NT2/D1 (cell line): ENCODE data around the gene CCDC60.

Experiments
- DNase-seq: peaks from one replicate; pipeline ENCODE4 v3.0.0-alpha.2; 2011; ENCODE audit warnings: low read depth, low spot score
- H3K27me3 ChIP-seq: 2 replicates; pipeline ENCODE4 v1.6.0; 2011; ENCODE audit warnings: mild to moderate bottlenecking; ENCODE audit not compliant: insufficient read length, insufficient read depth
- H3K36me3 ChIP-seq: 2 replicates; pipeline ENCODE4 v1.6.1; 2011; ENCODE audit warnings: mild to moderate bottlenecking, low read length, mixed read lengths; ENCODE audit not compliant: insufficient read depth, insufficient read length
- H3K4me1 ChIP-seq: 2 replicates; pipeline ENCODE4 v1.5.1; 2011; ENCODE audit not compliant: insufficient read depth, insufficient read length
- H3K4me3 ChIP-seq: 2 replicates; pipeline ENCODE4 v1.5.1; 2011; ENCODE audit warnings: low read depth; ENCODE audit not compliant: insufficient read length
- H3K9ac ChIP-seq: 2 replicates; pipeline ENCODE4 v1.6.0; 2011; ENCODE audit warnings: low read depth; ENCODE audit not compliant: insufficient read length
- H3K9me3 ChIP-seq: 2 replicates; pipeline ENCODE4 v1.5.1; 2011; ENCODE audit warnings: mild to moderate bottlenecking, low read length; ENCODE audit not compliant: insufficient read depth
- SUZ12 ChIP-seq: IDR thresholded peaks from 2 replicates; pipeline ENCODE4 v1.6.1; 2011; ENCODE audit not compliant: insufficient read length, insufficient read depth; ENCODE audit errors: extremely low read depth
- YY1 ChIP-seq: IDR thresholded peaks from 2 replicates; pipeline ENCODE4 v1.6.1; 2011; ENCODE audit not compliant: insufficient read length, insufficient read depth
- ZNF274 ChIP-seq: IDR thresholded peaks from 2 replicates; pipeline ENCODE4 v1.6.1; 2011; ENCODE audit warnings: mild to moderate bottlenecking, low read depth, low read length

Gene CCDC60

GRCh38 chr12:119384340-119384739 is 49.8 kb downstream of the CCDC60 start:
- H3K36me3 ChIP-seq, result no peaks in the 10 kb centered on the region
- no peak overlapping the region for H3K9ac ChIP-seq
- H3K9me3 ChIP-seq, result no peaks in the 10 kb centered on the region; the same call in 1 of the 2 replicates
- no peaks in the 10 kb centered on the region for H3K27me3 ChIP-seq
- H3K4me3 ChIP-seq, result no peak overlapping the region
- TF ChIP-seq ZNF274, result no peak
- no peak for DNase-seq
- no peaks in the 10 kb centered on the region for H3K4me1 ChIP-seq

- no peak overlapping the region for H3K9ac ChIP-seq
- H3K4me3 ChIP-seq, result no peak overlapping the region
- TF ChIP-seq SUZ12 (no peak), YY1 (no peak), ZNF274 (no peak)
- no peaks in the 10 kb centered on the region for H3K4me1 ChIP-seq
- H3K27me3 ChIP-seq, result no peaks in the 10 kb centered on the region
- H3K36me3 ChIP-seq, result no peaks in the 10 kb centered on the region
- no peaks in the 10 kb centered on the region; the same call in 1 of the 2 replicates for H3K9me3 ChIP-seq
- no peak for DNase-seq
These were observed 51.1 kb downstream of the CCDC60 start for GRCh38 chr12:119385659-119386058.

DNA sequence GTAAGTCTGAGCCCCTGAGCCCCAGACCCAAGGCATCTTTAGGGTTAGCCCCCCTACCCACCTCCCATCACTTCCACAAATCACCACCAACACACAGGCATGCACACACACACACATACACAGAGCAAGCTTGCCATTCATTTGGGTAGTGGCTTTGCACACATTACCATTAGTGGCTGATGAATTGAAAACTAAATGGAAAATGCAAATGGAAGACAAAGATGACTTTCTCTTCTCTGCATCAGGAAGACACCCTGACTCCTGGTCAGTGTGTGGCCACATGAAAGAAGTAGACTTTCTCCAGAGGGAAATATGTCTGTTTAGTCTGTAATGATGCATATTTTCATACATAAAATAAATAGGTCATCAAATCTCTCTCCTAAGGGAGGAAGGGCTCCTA is 55.2 kb downstream of the CCDC60 start:
- DNase-seq, result no peak
- Histone ChIP-seq H3K27me3 (no peaks in the 10 kb centered on the region), H3K4me3 (no peak overlapping the region), H3K9me3 (no peaks in the 10 kb centered on the region; the same call in 1 of the 2 replicates), H3K9ac (no peak overlapping the region), H3K4me1 (no peaks in the 10 kb centered on the region), H3K36me3 (no peaks in the 10 kb centered on the region)
- TF ChIP-seq YY1 (no peak), ZNF274 (no peak), SUZ12 (no peak)

DNA sequence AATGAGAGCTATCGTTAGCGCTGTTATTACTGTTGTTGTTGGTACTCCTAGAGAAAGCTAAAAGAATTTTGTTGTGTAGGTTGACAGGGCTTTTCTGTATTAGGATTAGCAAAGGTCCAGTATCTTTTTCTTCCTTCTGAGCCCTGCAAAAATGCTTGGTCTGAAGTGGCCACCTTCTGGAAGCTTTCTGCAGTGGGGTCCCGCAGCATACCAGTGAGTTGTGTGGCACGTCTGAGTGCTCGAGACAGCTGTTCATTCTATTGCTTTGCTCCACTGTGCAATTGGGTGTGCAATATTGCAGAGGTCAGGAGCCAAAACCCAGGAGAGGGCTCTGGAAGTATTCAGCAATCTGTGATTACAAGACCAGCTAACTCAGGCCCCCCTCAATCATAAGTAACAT is 57.1 kb downstream of the CCDC60 start:
- Histone ChIP-seq H3K27me3 (no peaks in the 10 kb centered on the region), H3K9ac (no peak overlapping the region), H3K9me3 (0 out of 2 replicates have a peak, but pooled peaks cover under 1% of the 10 kb centered on the region), H3K4me3 (no peak overlapping the region), H3K4me1 (no peaks in the 10 kb centered on the region), H3K36me3 (no peaks in the 10 kb centered on the region)
- DNase-seq, result no peak
- TF ChIP-seq YY1, result no peak
- TF ChIP-seq SUZ12, result no peak
- no peak for TF ChIP-seq ZNF274

DNA sequence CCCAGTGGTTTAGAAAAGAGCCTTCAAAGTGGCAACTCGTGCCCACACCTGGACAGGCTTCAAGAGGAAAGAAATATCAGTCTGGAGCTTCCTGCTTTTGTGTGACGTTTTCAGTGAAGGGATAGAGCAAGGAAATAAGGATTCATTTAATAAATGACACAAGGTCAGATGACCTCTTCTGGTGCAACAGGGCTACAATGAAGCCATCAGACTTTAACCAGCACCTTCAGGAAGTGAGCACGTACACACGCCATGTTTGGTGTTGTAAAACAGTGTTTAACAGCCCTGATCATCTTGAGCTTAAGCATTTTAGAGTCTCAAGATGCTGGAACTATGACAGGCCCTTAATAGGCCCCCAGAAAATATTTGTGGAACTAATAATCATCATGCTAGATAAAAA is 59.1 kb downstream of the CCDC60 start:
- Histone ChIP-seq H3K4me3 (no peak overlapping the region), H3K9ac (no peak overlapping the region), H3K36me3 (no peaks in the 10 kb centered on the region), H3K4me1 (no peaks in the 10 kb centered on the region), H3K27me3 (no peaks in the 10 kb centered on the region), H3K9me3 (peaks cover 16% of the 10 kb centered on the region)
- no peak for TF ChIP-seq SUZ12
- no peak for TF ChIP-seq YY1
- TF ChIP-seq ZNF274, result no peak
- no peak for DNase-seq

DNA sequence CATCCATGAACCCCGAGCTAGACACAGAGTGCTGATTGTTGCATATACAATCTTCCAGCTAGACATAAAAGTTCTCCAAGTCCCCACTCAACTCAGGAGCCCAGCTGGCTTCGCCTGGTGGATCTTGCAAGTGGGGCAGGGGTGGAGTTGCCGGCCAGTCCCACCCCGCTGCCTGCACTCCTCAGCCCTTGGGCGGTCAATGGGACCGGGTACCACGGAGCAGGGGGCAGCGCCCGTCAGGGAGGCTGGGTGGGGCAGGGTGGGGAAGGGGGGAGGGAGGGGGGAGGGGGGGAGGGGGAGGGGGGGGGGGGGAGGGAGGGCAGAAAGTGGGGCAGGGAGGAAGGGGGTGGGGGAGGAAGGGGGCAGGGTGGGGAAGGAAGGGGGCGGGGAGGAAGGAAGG is 63.0 kb downstream of the CCDC60 start:
- no peaks in the 10 kb centered on the region for H3K36me3 ChIP-seq
- H3K4me3 ChIP-seq, result no peak overlapping the region
- TF ChIP-seq YY1, result no peak
- TF ChIP-seq SUZ12, result no peak
- TF ChIP-seq ZNF274, result no peak
- no peaks in the 10 kb centered on the region for H3K4me1 ChIP-seq
- H3K27me3 ChIP-seq, result no peaks in the 10 kb centered on the region
- no peak overlapping the region for H3K9ac ChIP-seq
- H3K9me3 ChIP-seq, result peaks cover 27% of the 10 kb centered on the region
- no peak for DNase-seq

DNA sequence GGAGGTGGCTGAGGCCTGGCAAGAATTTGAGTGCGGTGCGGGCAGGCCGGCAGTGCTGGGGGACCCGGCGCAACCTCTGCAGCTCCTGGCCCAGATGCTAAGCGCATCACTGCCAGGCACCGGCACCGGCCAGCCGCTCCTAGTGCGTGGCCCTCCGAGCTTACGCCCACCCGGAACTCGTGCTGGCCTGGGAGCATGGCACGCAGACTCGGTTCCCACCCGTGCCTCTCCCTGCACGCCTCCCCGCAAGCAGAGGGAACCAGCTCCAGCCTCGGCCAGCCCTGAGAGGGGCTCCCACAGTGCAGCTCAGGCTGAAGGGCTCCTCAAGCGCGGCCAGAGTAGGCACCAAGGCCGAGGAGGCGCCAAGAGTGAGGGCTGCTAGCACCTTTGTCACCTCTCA is 63.7 kb downstream of the CCDC60 start:
- peaks cover 27% of the 10 kb centered on the region for H3K9me3 ChIP-seq
- no peak for DNase-seq
- H3K4me1 ChIP-seq, result no peaks in the 10 kb centered on the region
- no peaks in the 10 kb centered on the region for H3K36me3 ChIP-seq
- no peaks in the 10 kb centered on the region for H3K27me3 ChIP-seq
- H3K4me3 ChIP-seq, result no peak overlapping the region
- TF ChIP-seq YY1, result no peak
- TF ChIP-seq SUZ12, result no peak
- no peak for TF ChIP-seq ZNF274
- no peak overlapping the region for H3K9ac ChIP-seq

DNA sequence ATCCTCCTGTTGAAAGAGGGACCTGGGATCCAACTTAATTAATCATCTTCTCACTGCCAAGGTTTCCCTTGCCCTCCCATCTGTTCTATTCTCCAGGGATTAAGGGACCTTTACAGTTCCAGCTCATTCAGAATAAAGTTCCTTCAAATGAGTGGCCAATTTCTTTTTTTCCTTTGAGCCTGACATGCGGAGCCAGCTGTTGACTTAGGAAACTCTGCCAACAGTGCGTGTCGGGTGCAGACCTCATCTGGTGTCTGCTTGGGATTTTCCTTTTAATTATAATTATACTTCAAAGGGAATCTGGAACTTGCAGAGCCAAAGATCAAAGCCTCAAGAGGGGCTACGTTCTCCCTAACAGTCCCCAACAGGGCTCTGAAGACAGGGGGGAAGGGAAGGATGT is 64.8 kb downstream of the CCDC60 start:
- Histone ChIP-seq H3K36me3 (no peaks in the 10 kb centered on the region), H3K9ac (no peak overlapping the region), H3K27me3 (no peaks in the 10 kb centered on the region), H3K9me3 (peaks cover 27% of the 10 kb centered on the region), H3K4me1 (no peaks in the 10 kb centered on the region), H3K4me3 (no peak overlapping the region)
- no peak for TF ChIP-seq YY1
- no peak for TF ChIP-seq SUZ12
- TF ChIP-seq ZNF274, result no peak
- no peak for DNase-seq
